AG09309 (cell line): ENCODE results near the gene CORIN.

Experiments
- DNase-seq: peaks from one replicate; pipeline ENCODE4 v3.0.0-alpha.2; 2010; ENCODE audit warnings: low read depth
- H3K4me3 ChIP-seq: 2 replicates; pipeline ENCODE4 v1.5.1; 2011; ENCODE audit warnings: mild to moderate bottlenecking, low read depth, low read length, moderate library complexity; ENCODE audit not compliant: control insufficient read depth
- CTCF ChIP-seq: IDR thresholded peaks from 2 replicates; pipeline ENCODE4 v1.5.1; 2011; ENCODE audit warnings: mild to moderate bottlenecking, low read depth, low read length, inconsistent platforms; ENCODE audit not compliant: insufficient read depth, control insufficient read depth; ENCODE audit errors: missing control alignments

CORIN gene

GRCh38 chr4:47664051-47664826 is 173.6 kb downstream of the CORIN start:
- DNase-seq, result no peak

DNA sequence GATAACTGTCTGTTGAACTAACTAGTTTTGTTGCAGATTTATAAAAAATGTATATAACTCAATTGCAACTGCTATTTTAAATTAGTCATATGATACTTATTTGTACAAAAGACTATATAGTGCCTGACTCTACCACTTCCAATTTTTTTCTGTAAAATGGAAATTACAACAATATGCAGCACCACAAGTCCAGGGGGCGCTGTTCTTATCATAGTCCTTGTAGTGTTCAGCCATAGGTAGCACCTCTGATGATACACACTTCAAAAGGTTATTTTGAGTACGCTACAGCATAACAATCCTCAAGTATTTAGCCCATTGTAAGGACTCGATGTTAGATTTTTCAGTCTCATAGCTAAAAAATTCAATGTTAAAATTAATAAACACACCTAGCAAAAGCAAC is 174.9 kb downstream of the CORIN start:
- DNase-seq, result no peak
- TF ChIP-seq CTCF, result peak; percentile 26
- no peak overlapping the region for H3K4me3 ChIP-seq

More at GRCh38 chr4:47664051-47664826, 173.6 kb downstream of the CORIN start:
- H3K4me3 ChIP-seq, result no peak overlapping the region
- no peak for TF ChIP-seq CTCF

DNA sequence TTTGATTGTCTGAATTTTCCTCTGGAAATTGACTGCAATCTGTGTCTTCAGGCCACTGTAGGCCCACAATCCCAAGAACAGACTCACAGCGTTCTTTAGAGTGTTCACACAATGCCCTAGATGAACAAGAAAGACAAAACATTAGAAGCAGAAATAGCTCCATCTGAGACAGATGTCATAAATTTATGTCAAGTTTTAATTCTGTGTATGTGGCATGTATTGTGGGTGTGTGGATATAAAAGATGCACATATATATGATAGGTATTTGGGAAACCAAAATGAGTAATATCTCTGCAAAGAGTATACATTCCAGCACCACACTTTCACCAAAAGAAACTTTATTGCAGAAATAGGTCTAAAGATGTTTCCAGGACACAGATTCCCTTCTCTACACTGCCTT is 176.1 kb downstream of the CORIN start:
- no peak for TF ChIP-seq CTCF
- H3K4me3 ChIP-seq, result no peak overlapping the region
- DNase-seq, result no peak

DNA sequence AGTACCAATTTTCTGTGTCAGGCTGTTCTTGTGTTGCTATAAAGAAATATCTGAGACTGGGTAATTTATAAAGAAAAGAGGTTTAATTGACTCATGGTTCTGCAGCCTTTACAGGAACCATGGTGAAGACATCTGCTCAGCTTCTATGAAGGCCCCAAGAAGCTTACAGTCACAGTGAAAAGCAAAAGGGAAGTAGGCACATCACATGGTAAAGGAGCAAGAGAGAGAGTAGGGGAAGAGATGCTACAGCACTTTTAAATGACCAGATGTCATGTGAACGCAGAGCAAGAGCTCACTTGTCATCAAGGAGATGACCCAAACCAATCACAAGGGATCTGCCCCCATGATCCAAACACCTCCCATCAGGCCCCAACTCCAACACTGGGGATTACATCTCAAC is 178.5 kb downstream of the CORIN start:
- DNase-seq, result no peak
- no peak overlapping the region for H3K4me3 ChIP-seq
- no peak for TF ChIP-seq CTCF

DNA sequence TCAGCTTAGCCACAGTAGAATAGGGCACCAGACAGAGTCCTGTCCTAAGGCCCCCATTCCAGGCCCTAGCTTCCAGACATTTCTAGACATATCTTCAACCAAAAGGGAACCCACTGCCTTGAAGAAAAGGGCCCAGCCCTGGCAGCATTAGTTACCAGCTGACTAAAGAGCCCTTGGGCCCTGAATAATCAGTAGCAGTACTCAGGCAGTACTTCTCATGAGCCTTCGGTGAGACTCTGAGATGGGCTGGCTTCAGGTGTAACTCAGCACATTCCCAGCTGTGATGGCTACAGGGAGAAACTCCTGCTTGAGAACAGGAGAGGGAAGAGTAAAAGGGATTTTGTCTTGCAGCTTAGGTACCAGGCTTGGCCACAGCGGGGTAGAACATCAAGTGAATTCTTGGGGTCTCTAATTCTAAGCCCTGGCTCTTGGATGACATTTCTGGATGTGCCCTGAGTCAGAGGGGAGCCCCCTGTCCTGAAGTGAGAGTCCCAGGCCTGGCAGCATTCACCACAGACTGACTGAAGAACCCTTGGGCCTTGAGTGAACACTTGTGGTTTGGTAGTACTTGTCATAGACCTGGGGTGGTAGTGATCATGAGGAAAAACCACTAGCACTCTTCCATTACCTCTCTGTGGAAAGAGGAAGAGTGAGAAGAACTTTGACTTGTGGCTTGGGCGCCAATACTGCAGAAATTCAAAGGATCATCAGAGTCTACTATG is 182.7 kb downstream of the CORIN start:
- no peak overlapping the region for H3K4me3 ChIP-seq
- DNase-seq, result no peak
- TF ChIP-seq CTCF, result no peak

GRCh38 chr4:47652092-47652491 is 185.8 kb downstream of the CORIN start:
- no peak overlapping the region for H3K4me3 ChIP-seq
- TF ChIP-seq CTCF, result no peak
- DNase-seq, result no peak
